ENCODE measurements around the gene MICAL3.
"Not testable (repeated sequence)": the region's sequence is repeated elsewhere in the genome, so short reads cannot be mapped to it uniquely, and the experiment has no call there.

MICAL3 gene

GRCh38 chr22:18024276-18024939, at the start of gene MICAL3:
Gene MICAL3 (minus strand): TSS chr22:18024561. CDS start chr22:17906812, 117,749 bp downstream.
- TF ChIP-seq CTCF (IDR thresholded peaks at IDR 0.05; ENCODE audit: low read depth, low read length), result peak; percentile 58
- peak within 1 kb of the TSS; percentile 63 for H3K4me3 ChIP-seq (ENCODE audit: low read depth, low read length)

- H3K4me3 ChIP-seq (ENCODE audit: low read depth, low read length), result not testable (repeated sequence)
These were observed 49.6 kb upstream of the MICAL3 start for GRCh38 chr22:18073927-18074326.

GRCh38 chr22:18073467-18073866, 49.1 kb upstream of the MICAL3 start:
- H3K4me3 ChIP-seq (ENCODE audit: low read depth, low read length), result no peak overlapping the region
- TF ChIP-seq CTCF (IDR thresholded peaks at IDR 0.05; ENCODE audit: low read depth, low read length), result no peak

- TF ChIP-seq CTCF (IDR thresholded peaks at IDR 0.05; ENCODE audit: low read depth, low read length), result no peak
- no peak overlapping the region for H3K4me3 ChIP-seq (ENCODE audit: low read depth, low read length)
These were observed 47.6 kb upstream of the MICAL3 start for GRCh38 chr22:18071968-18072310.

GRCh38 chr22:18071307-18071967, 47.1 kb upstream of the MICAL3 start:
- H3K4me3 ChIP-seq (ENCODE audit: low read depth, low read length), result not testable (repeated sequence)

- TF ChIP-seq CTCF (IDR thresholded peaks at IDR 0.05; ENCODE audit: low read depth, low read length), result 0 out of 2 replicates have a peak, but pooled peaks have one; percentile 18
- H3K4me3 ChIP-seq (ENCODE audit: low read depth, low read length), result no peak overlapping the region
These were observed 46.4 kb upstream of the MICAL3 start for GRCh38 chr22:18070556-18071306.

GRCh38 chr22:18070041-18070440, 45.7 kb upstream of the MICAL3 start:
- no peak for TF ChIP-seq CTCF (IDR thresholded peaks at IDR 0.05; ENCODE audit: low read depth, low read length)
- H3K4me3 ChIP-seq (ENCODE audit: low read depth, low read length), result no peak overlapping the region

- TF ChIP-seq CTCF (IDR thresholded peaks at IDR 0.05; ENCODE audit: low read depth, low read length), result no peak
- no peak overlapping the region for H3K4me3 ChIP-seq (ENCODE audit: low read depth, low read length)
These were observed 44.7 kb upstream of the MICAL3 start for GRCh38 chr22:18069041-18069440.

Data from WI38 (cell line).